Effector memory CD8-positive, alpha-beta T cell (primary cell): ENCODE measurements around the gene IER3IP1.
"Not testable (repeated sequence)": the region's sequence is repeated elsewhere in the genome, so short reads cannot be mapped to it uniquely, and the experiment has no call there.

Source experiments
- ATAC-seq: fragments of 150-1000 bp; cut with Tn5 transposase; replicated peaks from 2 replicates; pipeline ENCODE4 v1.10.0; 2021; ENCODE audit warnings: mild to moderate bottlenecking, moderate library complexity
- DNase-seq, 3 experiments: peaks; one replicate each; pipeline ENCODE4 v3.0.0; 2021
- H3K27ac Mint-ChIP-seq, 2 donors: one replicate each; pipeline ENCODE4 v1.8.0; 2022; ENCODE audit warnings: mild to moderate bottlenecking in 2 of 2, mixed read lengths in 2 of 2, moderate library complexity in 2 of 2
- H3K27me3 Mint-ChIP-seq, 2 donors: one replicate each; pipeline ENCODE4 v1.8.0; 2022; ENCODE audit warnings: mixed read lengths in 2 of 2
- H3K36me3 Mint-ChIP-seq: one replicate; pipeline ENCODE4 v1.8.0; 2022; ENCODE audit warnings: mild to moderate bottlenecking, moderate library complexity, mixed read lengths; ENCODE audit not compliant: insufficient read depth
- H3K4me1 Mint-ChIP-seq, 2 donors: one replicate each; pipeline ENCODE4 v1.8.0; 2022; ENCODE audit warnings: low read depth in 2 of 2, mixed read lengths in 2 of 2
- H3K4me3 Mint-ChIP-seq, 2 donors: one replicate each; pipeline ENCODE4 v1.8.0; 2022; ENCODE audit warnings: mild to moderate bottlenecking in 2 of 2, mixed read lengths in 2 of 2, moderate library complexity in 2 of 2
- H3K9me3 Mint-ChIP-seq, 2 donors: one replicate each; pipeline ENCODE4 v1.8.0; 2022; ENCODE audit warnings: mixed read lengths in 2 of 2

The IER3IP1 gene

DNA sequence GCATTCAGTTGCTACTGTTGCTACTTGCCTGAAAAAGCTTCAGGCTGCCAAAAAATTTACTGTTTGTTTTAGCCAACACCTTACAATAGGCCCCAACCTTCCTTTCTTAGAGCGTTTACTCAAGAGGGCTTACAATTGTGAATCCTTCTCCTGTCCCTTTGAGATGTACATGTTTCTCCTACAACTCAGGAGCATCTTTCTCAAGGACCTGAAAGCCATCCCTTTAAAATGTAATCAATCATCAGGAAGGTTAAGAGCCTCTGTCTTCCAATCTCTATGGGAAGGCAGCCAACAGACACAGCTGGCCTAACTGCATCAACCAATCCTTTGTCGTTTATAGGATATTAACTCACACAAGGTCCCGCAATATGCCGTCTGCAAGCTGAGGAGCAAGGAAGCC is 3.4 kb upstream of the IER3IP1 start:
- H3K27me3 Mint-ChIP-seq = peaks cover 18 to 42% of the 10 kb centered on the region in 2 donors
- DNase-seq (no peak), ATAC-seq (no peak)
- H3K9me3 Mint-ChIP-seq = peaks cover 0 to 2% of the 10 kb centered on the region in 2 donors
- no peak overlapping the region for H3K4me3 Mint-ChIP-seq
- H3K4me1 Mint-ChIP-seq = peaks cover 0 to 6% of the 10 kb centered on the region in 2 donors
- no peak overlapping the region for H3K27ac Mint-ChIP-seq
- peaks cover 11% of the 10 kb centered on the region for H3K36me3 Mint-ChIP-seq

DNA sequence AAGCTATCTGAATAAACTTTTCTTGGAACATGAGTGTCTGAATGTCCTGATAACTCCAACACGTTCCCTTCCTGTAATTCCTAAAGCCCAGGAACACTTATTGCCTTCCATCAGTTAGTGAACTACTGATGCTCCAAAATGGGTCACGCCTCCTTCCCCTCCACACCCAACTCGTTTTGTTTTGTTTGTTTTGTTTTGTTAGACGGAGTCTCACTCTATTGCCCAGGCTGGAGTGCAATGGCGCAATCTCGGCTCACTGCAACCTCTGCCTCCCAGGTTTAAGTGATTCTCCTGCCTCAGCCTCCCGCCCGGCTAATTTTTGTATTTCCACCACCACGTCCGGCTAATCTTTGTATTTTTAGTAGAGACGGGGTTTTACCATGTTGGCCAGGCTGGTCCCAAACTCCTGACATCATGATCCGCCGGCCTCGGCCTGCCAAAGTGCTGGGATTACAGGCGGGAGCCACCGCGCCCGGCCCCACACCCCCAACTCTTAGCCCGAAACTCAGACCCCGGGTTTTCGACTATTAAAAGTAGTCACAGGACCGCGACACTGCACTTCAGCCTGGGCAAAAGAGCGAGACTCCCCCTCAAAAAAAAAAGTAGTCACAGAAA is 774 bp downstream of the IER3IP1 start:
- ATAC-seq (peak; percentile 4), DNase-seq (no peak)
- H3K27me3 Mint-ChIP-seq = peaks cover 0 to 13% of the 10 kb centered on the region in 2 donors
- H3K9me3 Mint-ChIP-seq = no peaks in the 10 kb centered on the region
- H3K36me3 Mint-ChIP-seq = peaks cover 11% of the 10 kb centered on the region
- H3K4me1 Mint-ChIP-seq = peaks cover 0 to 6% of the 10 kb centered on the region in 2 donors
- no peak overlapping the region for H3K27ac Mint-ChIP-seq
- H3K4me3 Mint-ChIP-seq = no peak overlapping the region

DNA sequence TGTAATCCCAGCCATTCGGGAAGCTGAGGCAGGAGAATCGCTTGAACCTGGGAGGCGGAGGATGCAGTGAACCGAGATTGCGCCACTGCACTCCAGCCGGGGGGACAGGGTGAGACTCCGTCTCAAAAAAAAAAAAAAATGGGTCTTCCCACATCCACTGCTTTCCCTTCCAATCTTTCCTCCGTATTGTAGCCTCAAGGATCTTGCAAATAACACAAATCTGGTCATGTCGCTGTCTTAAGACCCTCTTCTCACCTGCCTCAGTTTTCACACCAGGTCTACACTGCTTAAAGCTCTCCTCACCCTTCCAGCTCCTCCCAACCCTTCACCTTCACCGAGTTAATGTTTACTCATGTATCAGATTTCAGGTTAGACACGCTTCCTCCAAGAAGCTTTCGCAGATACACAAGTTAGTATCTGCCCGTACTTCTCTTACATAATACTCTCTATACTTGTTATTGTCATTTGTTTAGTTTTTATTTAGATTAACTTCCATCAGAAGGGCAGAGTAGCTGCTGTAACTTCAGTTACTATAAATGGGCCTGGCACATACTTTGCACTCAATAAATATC is 1.5 kb downstream of the IER3IP1 start:
- Mint-ChIP-seq H3K4me1 (peaks cover 6% of the 10 kb centered on the region in 2 donors), H3K9me3 (no peaks in the 10 kb centered on the region), H3K27ac (no peak overlapping the region), H3K27me3 (peaks cover 0 to 13% of the 10 kb centered on the region in 2 donors), H3K36me3 (peaks cover 11% of the 10 kb centered on the region), H3K4me3 (no peak overlapping the region)
- ATAC-seq = no peak
- no peak for DNase-seq

DNA sequence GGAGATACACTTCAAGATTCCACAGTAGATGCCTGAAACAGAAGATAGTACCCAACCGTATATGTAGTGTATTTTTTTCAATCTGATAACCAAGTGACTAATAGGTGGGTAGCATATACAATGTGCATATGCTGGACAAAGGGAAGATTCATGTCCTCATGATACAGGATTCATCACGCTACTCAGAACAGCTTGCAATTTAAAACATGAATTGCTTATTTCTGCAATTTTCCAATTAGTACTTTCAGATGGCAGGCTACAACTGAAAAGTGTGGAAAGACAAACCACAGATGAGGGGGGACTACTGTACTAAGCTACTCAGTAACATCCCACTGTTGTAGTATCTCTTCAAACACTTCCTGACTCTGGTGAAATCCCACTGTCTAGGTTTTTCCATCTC is 3.7 kb downstream of the IER3IP1 start:
- ATAC-seq (no peak), DNase-seq (no peak)
- Mint-ChIP-seq H3K27ac (no peak overlapping the region), H3K4me3 (no peak overlapping the region), H3K4me1 (peaks cover 11 to 15% of the 10 kb centered on the region in 2 donors), H3K36me3 (peaks cover 11% of the 10 kb centered on the region), H3K9me3 (no peaks in the 10 kb centered on the region), H3K27me3 (peaks cover 0 to 3% of the 10 kb centered on the region in 2 donors)

DNA sequence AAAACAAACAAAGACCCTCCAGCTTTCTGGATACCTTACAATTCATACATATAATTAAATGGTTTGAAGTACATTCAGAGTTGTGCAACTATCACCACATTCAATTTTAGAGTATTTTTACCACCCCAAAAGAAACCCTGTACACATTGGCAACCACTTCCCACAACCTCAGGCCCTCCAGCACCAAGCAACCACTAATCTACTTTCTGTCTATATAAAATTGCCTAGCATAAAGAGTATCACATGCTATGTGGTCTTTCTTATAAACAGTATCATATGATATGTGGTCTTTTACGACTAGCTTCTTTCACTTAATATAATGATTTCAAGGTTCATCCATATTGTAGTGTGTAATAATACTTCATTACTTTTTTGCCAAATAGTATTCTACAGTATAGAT is 7.3 kb downstream of the IER3IP1 start:
- H3K9me3 Mint-ChIP-seq = no peaks in the 10 kb centered on the region
- no peak overlapping the region for H3K4me3 Mint-ChIP-seq
- no peaks in the 10 kb centered on the region for H3K27me3 Mint-ChIP-seq
- ATAC-seq = peak; percentile 71
- H3K36me3 Mint-ChIP-seq = peaks cover 7% of the 10 kb centered on the region
- H3K27ac Mint-ChIP-seq = no peak overlapping the region
- peaks cover 7 to 34% of the 10 kb centered on the region in 2 donors for H3K4me1 Mint-ChIP-seq
- no peak for DNase-seq

DNA sequence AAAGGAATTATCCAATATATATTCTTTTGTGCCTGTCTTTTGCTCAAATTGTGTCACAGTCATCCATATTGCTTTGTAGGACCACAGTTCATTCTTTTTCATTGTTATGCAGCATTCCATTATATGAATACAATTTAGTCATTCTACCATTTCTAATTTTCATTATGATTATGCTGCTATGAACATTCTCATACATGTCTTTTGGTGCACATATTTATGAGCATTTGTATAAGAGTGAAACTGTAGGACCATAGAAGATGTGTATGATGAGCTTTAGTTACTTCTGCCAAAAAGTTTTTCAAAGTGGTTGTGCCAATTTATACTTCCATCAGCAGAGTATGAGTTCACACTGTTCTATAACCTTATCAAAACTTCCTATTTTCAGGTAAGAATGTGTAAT is 7.7 kb downstream of the IER3IP1 start:
- Mint-ChIP-seq H3K36me3 (peaks cover 7% of the 10 kb centered on the region), H3K4me3 (no peak overlapping the region), H3K27ac (no peak overlapping the region), H3K4me1 (peaks cover 7 to 37% of the 10 kb centered on the region in 2 donors), H3K27me3 (no peaks in the 10 kb centered on the region), H3K9me3 (no peaks in the 10 kb centered on the region)
- ATAC-seq (no peak), DNase-seq (no peak)

DNA sequence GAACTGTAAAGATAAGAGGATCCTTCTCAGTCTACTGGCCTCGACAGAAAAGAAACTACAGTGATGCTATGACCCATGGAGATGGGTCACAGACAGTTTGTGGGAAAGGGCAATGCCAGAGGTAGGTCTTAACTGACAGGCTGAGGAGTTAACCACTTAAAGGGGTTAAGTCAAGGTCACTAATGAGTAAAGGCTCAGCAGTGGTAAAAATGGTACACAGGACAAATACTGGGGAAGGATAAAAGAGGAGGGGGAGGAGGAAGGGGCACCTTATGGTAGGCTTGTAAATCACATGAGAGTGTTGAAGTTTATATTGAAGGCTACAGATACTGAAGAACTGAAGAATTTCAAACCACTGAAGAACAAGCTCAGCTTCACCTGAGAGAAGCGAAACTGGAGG is 9.9 kb downstream of the IER3IP1 start:
- peaks cover 7% of the 10 kb centered on the region for H3K36me3 Mint-ChIP-seq
- DNase-seq (no peak), ATAC-seq (no peak)
- H3K4me3 Mint-ChIP-seq = no peak overlapping the region
- H3K27ac Mint-ChIP-seq = no peak overlapping the region
- H3K27me3 Mint-ChIP-seq = no peaks in the 10 kb centered on the region
- H3K9me3 Mint-ChIP-seq = no peaks in the 10 kb centered on the region
- peaks cover 10 to 44% of the 10 kb centered on the region in 2 donors for H3K4me1 Mint-ChIP-seq

DNA sequence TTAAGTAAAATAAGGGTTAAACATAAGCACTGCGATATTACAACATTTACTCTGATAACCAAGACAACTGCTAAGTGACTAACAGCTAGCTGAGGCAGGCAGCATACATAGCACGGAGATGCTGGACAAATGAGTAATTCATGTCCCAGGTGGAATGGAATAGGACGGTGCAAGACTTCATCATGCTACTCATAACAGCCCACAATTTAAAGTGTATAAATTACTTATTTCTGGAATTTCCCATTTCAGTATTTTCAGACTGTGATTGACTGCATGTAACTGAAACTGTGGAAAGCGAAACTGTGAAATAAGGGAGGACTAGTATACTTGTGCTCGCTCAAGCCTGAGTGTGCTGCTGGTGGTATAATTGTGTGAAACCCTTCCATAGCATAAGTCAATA is 12.9 kb downstream of the IER3IP1 start:
- H3K4me3 Mint-ChIP-seq = peak overlapping the region in 1 of 2 donors; percentile 19
- peak; percentile 53 for ATAC-seq
- H3K9me3 Mint-ChIP-seq = no peaks in the 10 kb centered on the region
- DNase-seq = no peak
- peaks cover 6 to 40% of the 10 kb centered on the region in 2 donors for H3K4me1 Mint-ChIP-seq
- H3K27me3 Mint-ChIP-seq = no peaks in the 10 kb centered on the region
- peak overlapping the region in 1 of 2 donors; percentile 38 for H3K27ac Mint-ChIP-seq
- H3K36me3 Mint-ChIP-seq = peaks cover 7% of the 10 kb centered on the region

DNA sequence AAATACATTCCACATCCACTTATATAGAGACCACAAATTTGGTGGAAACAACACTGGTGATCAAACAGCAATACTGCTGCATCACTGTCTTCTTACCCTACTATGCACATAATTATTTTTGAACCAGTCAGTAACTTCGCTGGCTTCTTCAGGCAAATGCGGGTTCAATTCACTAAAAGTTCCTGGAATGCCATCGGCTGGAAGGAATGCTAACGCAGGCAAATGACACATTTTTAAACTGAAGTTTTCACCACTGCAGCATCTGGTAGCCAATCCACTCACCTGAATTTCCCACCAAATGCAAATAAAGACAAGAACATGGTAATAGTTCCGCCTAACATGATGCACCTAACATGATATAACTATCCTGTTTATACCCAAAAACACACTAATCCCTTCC is 15.9 kb downstream of the IER3IP1 start:
- no peak overlapping the region for H3K4me3 Mint-ChIP-seq
- no peaks in the 10 kb centered on the region for H3K9me3 Mint-ChIP-seq
- H3K36me3 Mint-ChIP-seq = peaks cover 16% of the 10 kb centered on the region
- no peak for DNase-seq
- ATAC-seq = no peak
- no peaks in the 10 kb centered on the region for H3K27me3 Mint-ChIP-seq
- H3K4me1 Mint-ChIP-seq = peaks cover 6 to 35% of the 10 kb centered on the region in 2 donors
- no peak overlapping the region for H3K27ac Mint-ChIP-seq

GRCh38 chr18:47158404-47158803 is 17.8 kb downstream of the IER3IP1 start:
- not testable (repeated sequence) for H3K27ac Mint-ChIP-seq, H3K27me3 Mint-ChIP-seq, H3K9me3 Mint-ChIP-seq, H3K36me3 Mint-ChIP-seq, ATAC-seq, H3K4me3 Mint-ChIP-seq, DNase-seq
- H3K4me1 Mint-ChIP-seq = peaks cover 4 to 21% of the 10 kb centered on the region in 2 donors

- no peaks in the 10 kb centered on the region for H3K27me3 Mint-ChIP-seq
- ATAC-seq (no peak), DNase-seq (no peak)
- H3K27ac Mint-ChIP-seq = peak overlapping the region; percentile 96 to 97
- H3K9me3 Mint-ChIP-seq = no peaks in the 10 kb centered on the region
- peaks cover 10% of the 10 kb centered on the region for H3K36me3 Mint-ChIP-seq
- peak overlapping the region; percentile 91 to 96 for H3K4me3 Mint-ChIP-seq
- peaks cover 35 to 38% of the 10 kb centered on the region in 2 donors for H3K4me1 Mint-ChIP-seq
These were observed 24.7 kb downstream of the IER3IP1 start for GRCh38 chr18:47151439-47151838.

DNA sequence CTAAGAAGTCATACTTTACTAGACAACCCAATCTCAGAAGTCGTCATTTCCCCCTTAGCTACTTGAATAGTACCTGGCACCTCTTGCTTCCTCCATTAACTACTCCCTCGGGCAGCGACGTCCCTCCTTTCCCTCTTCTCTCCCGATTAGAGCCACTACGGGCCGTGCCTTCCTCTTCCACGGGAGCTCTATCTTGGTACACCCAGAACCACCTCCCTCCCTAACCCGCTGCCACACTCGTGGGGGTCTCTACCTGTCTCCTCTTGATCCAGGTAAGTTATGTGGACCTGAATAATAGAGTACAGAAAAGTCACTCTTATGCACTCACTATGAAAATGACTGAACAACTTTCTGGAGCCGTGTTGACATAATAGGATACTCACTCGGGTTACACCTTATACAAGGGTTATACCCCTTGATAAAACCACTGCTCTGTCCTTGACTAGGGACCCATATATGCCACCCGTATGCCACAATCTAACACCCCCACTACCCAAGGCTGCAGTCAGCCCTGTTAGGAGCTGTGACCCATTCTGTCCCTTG is 25.3 kb downstream of the IER3IP1 start:
- Mint-ChIP-seq H3K27me3 (no peaks in the 10 kb centered on the region), H3K27ac (peak overlapping the region; percentile 96 to 97), H3K4me1 (peaks cover 38 to 42% of the 10 kb centered on the region in 2 donors), H3K9me3 (no peaks in the 10 kb centered on the region), H3K4me3 (peak overlapping the region; percentile 91 to 96), H3K36me3 (peaks cover 10% of the 10 kb centered on the region)
- DNase-seq (no peak), ATAC-seq (peak; percentile 6)

DNA sequence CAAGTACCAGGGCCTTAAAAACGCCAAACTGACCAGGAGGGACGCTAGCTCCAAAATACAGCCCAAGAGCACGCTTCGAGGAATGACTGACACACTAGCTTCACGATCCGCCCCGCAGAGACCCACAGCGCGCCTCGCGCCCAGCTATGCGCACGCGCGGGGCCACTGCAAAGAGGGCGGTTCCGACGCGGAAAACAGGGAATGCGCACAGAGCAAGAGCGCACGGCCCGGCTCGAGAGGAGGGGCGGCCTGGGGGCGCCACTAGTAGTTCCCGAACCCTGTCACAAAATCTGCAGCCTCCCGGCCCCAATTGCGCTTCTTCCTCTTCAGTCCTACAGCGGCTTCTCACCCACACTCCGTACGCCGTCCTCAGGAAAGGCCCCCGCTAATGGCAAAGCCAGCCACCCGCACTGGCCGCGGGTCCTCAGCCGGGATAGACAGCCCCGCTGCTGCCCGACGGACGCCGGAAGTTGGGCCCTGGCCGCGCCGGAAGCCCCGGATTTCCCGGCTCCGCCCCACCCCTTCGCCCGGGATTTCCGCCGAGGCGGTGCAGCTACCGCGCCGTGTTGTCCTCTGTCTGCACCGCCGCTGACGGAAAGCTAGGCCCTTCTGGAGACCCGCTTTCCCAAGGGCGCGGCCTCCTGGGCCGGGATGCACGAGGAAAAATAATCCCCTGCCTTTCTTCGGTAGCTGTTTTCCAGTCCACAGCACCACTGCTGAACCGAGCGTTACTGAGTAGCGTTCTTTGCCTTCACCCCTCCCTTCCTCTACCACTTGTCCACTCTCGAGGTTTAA is 25.9 kb downstream of the IER3IP1 start, which contains the start of gene HDHD2:
HDHD2 (minus strand) TSS at position 472 of the 795 bp plus-strand sequence. CDS start 14,061 bp downstream, outside the sequence.
- Mint-ChIP-seq H3K27ac (peak within 1 kb of the TSS; percentile 96 to 97), H3K9me3 (no peaks in the 10 kb centered on the region), H3K27me3 (no peaks in the 10 kb centered on the region), H3K36me3 (peaks cover 10% of the 10 kb centered on the region), H3K4me1 (peaks cover 43 to 49% of the 10 kb centered on the region in 2 donors), H3K4me3 (peak within 1 kb of the TSS; percentile 91 to 96)
- ATAC-seq (peak; percentile 85), DNase-seq (peak; percentile 46 to 60 (median 56))
